Fibroblast of skin of right biceps (primary cell): ENCODE results near the gene FRMD6.
"Not testable (repeated sequence)": the region's sequence is repeated elsewhere in the genome, so short reads cannot be mapped to it uniquely, and the experiment has no call there.

Source experiments
- DNase-seq: peaks from one replicate; pipeline ENCODE4 v3.0.0-alpha.2; 2013

FRMD6 gene

GRCh38 chr14:51726166-51726899, 74.6 kb downstream of the FRMD6 start:
- DNase-seq, result peak; percentile 64

GRCh38 chr14:51727526-51727925, 75.8 kb downstream of the FRMD6 start:
- DNase-seq, result no peak

GRCh38 chr14:51730098-51730497, 78.4 kb downstream of the FRMD6 start:
- DNase-seq, result no peak

- DNase-seq, result no peak
These were observed 79.0 kb downstream of the FRMD6 start for GRCh38 chr14:51730684-51731083.

GRCh38 chr14:51732494-51733112, 80.9 kb downstream of the FRMD6 start:
- DNase-seq, result peak; percentile 46

GRCh38 chr14:51733147-51733546, 81.4 kb downstream of the FRMD6 start:
- no peak for DNase-seq

- DNase-seq, result no peak
These were observed 84.1 kb downstream of the FRMD6 start for GRCh38 chr14:51735851-51736250.

GRCh38 chr14:51738754-51739153, 87.0 kb downstream of the FRMD6 start:
- DNase-seq, result no peak

- no peak for DNase-seq
These were observed 91.9 kb downstream of the FRMD6 start for GRCh38 chr14:51743588-51744000.

- DNase-seq, result no peak
These were observed 92.8 kb downstream of the FRMD6 start for GRCh38 chr14:51744372-51745130.

- not testable (repeated sequence) for DNase-seq
These were observed 95.1 kb downstream of the FRMD6 start for GRCh38 chr14:51746823-51747222.

GRCh38 chr14:51750542-51750941, 98.8 kb downstream of the FRMD6 start:
- DNase-seq, result no peak

GRCh38 chr14:51751611-51752345, 100.1 kb downstream of the FRMD6 start:
- DNase-seq, result not testable (repeated sequence)

GRCh38 chr14:51757756-51758155, 106.0 kb downstream of the FRMD6 start:
- DNase-seq, result not testable (repeated sequence)

- no peak for DNase-seq
These were observed 108.2 kb downstream of the FRMD6 start for GRCh38 chr14:51759950-51760349.

- peak; percentile 28 for DNase-seq
These were observed 114.0 kb downstream of the FRMD6 start for GRCh38 chr14:51765726-51766125.

GRCh38 chr14:51766586-51766985, 114.9 kb downstream of the FRMD6 start:
- DNase-seq, result not testable (repeated sequence)

GRCh38 chr14:51769261-51769660, 117.6 kb downstream of the FRMD6 start:
- DNase-seq, result not testable (repeated sequence)

GRCh38 chr14:51774209-51774608, 122.5 kb downstream of the FRMD6 start:
- peak; percentile 11 for DNase-seq

- peak; percentile 71 for DNase-seq
These were observed 124.6 kb downstream of the FRMD6 start for GRCh38 chr14:51776102-51776894.

GRCh38 chr14:51780006-51780692, 128.4 kb downstream of the FRMD6 start:
- DNase-seq, result peak; percentile 68
